ENCODE measurements around the gene HDAC4.

DNA sequence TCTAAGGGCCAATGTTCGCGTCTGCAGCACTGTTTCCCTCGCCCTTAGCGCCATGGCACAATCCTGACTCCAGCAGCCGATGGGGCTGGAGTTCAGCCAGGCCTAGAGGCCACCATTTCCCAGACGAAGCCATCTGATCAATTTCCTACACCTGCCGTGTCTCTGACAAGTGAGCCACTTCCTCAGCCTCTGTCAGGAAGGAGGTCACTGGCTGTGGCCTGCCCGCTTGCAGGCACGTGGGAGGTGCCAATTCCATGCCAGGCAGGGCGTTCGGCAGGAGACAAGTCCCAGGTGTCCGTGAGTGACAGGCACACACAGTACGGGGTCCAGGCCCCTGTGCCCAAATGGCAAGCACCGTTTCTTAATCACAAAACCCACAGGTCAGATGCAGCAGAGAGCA, 318.4 kb downstream of the HDAC4 start:
- TF ChIP-seq, protein P1, sequence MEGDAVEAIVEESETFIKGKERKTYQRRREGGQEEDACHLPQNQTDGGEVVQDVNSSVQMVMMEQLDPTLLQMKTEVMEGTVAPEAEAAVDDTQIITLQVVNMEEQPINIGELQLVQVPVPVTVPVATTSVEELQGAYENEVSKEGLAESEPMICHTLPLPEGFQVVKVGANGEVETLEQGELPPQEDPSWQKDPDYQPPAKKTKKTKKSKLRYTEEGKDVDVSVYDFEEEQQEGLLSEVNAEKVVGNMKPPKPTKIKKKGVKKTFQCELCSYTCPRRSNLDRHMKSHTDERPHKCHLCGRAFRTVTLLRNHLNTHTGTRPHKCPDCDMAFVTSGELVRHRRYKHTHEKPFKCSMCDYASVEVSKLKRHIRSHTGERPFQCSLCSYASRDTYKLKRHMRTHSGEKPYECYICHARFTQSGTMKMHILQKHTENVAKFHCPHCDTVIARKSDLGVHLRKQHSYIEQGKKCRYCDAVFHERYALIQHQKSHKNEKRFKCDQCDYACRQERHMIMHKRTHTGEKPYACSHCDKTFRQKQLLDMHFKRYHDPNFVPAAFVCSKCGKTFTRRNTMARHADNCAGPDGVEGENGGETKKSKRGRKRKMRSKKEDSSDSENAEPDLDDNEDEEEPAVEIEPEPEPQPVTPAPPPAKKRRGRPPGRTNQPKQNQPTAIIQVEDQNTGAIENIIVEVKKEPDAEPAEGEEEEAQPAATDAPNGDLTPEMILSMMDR (IDR thresholded peaks at IDR 0.05; ENCODE audit: low read length): no peak
- TF ChIP-seq EZH2 (IDR thresholded peaks at IDR 0.05; ENCODE audit: borderline replicate concordance, low read length): no peak
